ENCODE results near the gene PTH1R. TPM values are rescaled to one million over a fixed set of nuclear protein-coding genes. Genes with fewer than 3 reads are reported as not detected.

The PTH1R gene
- polyA plus RNA-seq, 4 donors = 0.67 to 45.8 (median 3.5) TPM

GRCh38 chr3:46905661-46906451 lies 28.3 kb downstream of the PTH1R start:
- no peak overlapping the region for H3K4me3 ChIP-seq (ENCODE audit: low read depth in 1 of 3, low read length in 3 of 3)
- DNase-seq (no peak), FAIRE-seq (no peak)
- H3K36me3 ChIP-seq (ENCODE audit: control insufficient read depth in 3 of 3, insufficient read depth in 2 of 3, low read depth in 1 of 3, low read length in 3 of 3) = peaks cover 0 to 2% (median 0%) of the 10 kb centered on the region in 3 donors
- H3K4me1 ChIP-seq (ENCODE audit: control insufficient read depth in 3 of 3, insufficient read depth in 2 of 3, low read depth in 1 of 3, low read length in 2 of 3) = peaks cover 0 to 10% (median 0%) of the 10 kb centered on the region in 3 donors
- 87 to 89% (median 88%) methylated on average over 11 of the region's 11 CpGs for WGBS, 3 donors
- no peaks in the 10 kb centered on the region for H3K27me3 ChIP-seq (ENCODE audit: control insufficient read depth in 3 of 3, insufficient read depth in 3 of 3, low read length in 3 of 3)
- H3K27ac ChIP-seq (ENCODE audit: low read depth in 1 of 3, low read length in 2 of 3) = no peak overlapping the region
- no peaks in the 10 kb centered on the region for H3K9me3 ChIP-seq (ENCODE audit: control insufficient read depth in 2 of 2, insufficient read depth in 1 of 2, low read depth in 1 of 2, low read length in 1 of 2)

- WGBS, 3 donors = 72 to 84% (median 78%) methylated on average over 4 of the region's 4 CpGs
- H3K27ac ChIP-seq (ENCODE audit: low read depth in 1 of 3, low read length in 2 of 3) = no peak overlapping the region
- H3K4me3 ChIP-seq (ENCODE audit: low read depth in 1 of 3, low read length in 3 of 3) = no peak overlapping the region
- FAIRE-seq (no peak), DNase-seq (no peak)
- H3K4me1 ChIP-seq (ENCODE audit: control insufficient read depth in 3 of 3, insufficient read depth in 2 of 3, low read depth in 1 of 3, low read length in 2 of 3) = peaks cover 0 to 10% (median 0%) of the 10 kb centered on the region in 3 donors
- H3K36me3 ChIP-seq (ENCODE audit: control insufficient read depth in 3 of 3, insufficient read depth in 2 of 3, low read depth in 1 of 3, low read length in 3 of 3) = peaks cover 0 to 2% (median 0%) of the 10 kb centered on the region in 3 donors
- H3K27me3 ChIP-seq (ENCODE audit: control insufficient read depth in 3 of 3, insufficient read depth in 3 of 3, low read length in 3 of 3) = no peaks in the 10 kb centered on the region
- H3K9me3 ChIP-seq (ENCODE audit: control insufficient read depth in 2 of 2, insufficient read depth in 1 of 2, low read depth in 1 of 2, low read length in 1 of 2) = no peaks in the 10 kb centered on the region
Observed at GRCh38 chr3:46906471-46907058, 29.0 kb downstream of the PTH1R start.

DNA sequence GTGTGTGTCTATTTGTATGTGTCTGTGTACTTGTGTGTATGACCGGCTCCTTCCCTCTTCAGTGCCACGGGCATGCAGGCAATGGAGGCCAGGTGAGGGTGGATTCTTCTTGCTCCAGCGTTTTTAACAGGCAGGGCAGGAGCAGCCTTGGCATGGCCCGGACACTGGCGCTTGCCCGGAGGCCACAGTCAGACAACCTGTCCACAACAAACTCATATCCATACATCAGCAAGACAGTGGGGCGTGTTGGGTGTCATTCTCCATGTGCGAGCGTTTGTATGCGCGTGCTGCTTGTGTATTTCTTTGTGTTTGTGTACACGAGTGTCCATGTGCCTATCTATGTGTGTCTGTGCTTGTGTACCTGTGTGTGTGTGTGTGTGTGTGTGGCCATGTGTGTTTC lies 29.8 kb downstream of the PTH1R start:
- 78 to 84% (median 82%) methylated on average over 12 of the region's 12 CpGs for WGBS, 3 donors
- Histone ChIP-seq H3K27me3 (ENCODE audit: control insufficient read depth in 3 of 3, insufficient read depth in 3 of 3, low read length in 3 of 3) (no peaks in the 10 kb centered on the region), H3K9me3 (ENCODE audit: control insufficient read depth in 2 of 2, insufficient read depth in 1 of 2, low read depth in 1 of 2, low read length in 1 of 2) (no peaks in the 10 kb centered on the region), H3K36me3 (ENCODE audit: control insufficient read depth in 3 of 3, insufficient read depth in 2 of 3, low read depth in 1 of 3, low read length in 3 of 3) (peaks cover 0 to 2% (median 0%) of the 10 kb centered on the region in 3 donors), H3K4me3 (ENCODE audit: low read depth in 1 of 3, low read length in 3 of 3) (no peak overlapping the region), H3K27ac (ENCODE audit: low read depth in 1 of 3, low read length in 2 of 3) (no peak overlapping the region), H3K4me1 (ENCODE audit: control insufficient read depth in 3 of 3, insufficient read depth in 2 of 3, low read depth in 1 of 3, low read length in 2 of 3) (peaks cover 0 to 10% (median 0%) of the 10 kb centered on the region in 3 donors)
- DNase-seq (no peak), FAIRE-seq (no peak)

DNA sequence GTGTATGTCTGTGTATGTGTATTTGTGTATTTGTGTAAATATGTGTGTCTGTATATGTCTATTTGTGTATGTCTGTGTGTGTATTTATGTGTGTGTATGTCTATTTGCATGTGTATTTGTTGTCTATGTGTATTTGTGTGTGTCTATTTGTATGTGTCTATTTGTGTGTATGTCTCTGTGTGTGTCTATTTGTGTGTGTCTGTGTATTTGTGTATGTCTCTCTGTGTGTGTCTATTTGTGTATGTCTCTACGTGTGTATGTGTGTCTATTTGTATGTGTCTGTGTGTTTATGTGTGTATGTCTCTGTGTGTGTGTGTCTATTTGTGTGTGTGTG lies 30.4 kb downstream of the PTH1R start:
- no peak for DNase-seq
- no peaks in the 10 kb centered on the region for H3K27me3 ChIP-seq (ENCODE audit: control insufficient read depth in 3 of 3, insufficient read depth in 3 of 3, low read length in 3 of 3)
- no peak for FAIRE-seq
- H3K4me3 ChIP-seq (ENCODE audit: low read depth in 1 of 3, low read length in 3 of 3) = no peak overlapping the region
- peaks cover 0 to 2% (median 0%) of the 10 kb centered on the region in 3 donors for H3K36me3 ChIP-seq (ENCODE audit: control insufficient read depth in 3 of 3, insufficient read depth in 2 of 3, low read depth in 1 of 3, low read length in 3 of 3)
- 29 to 58% (median 56%) methylated on average over 1 of the region's 1 CpG for WGBS, 3 donors
- H3K27ac ChIP-seq (ENCODE audit: low read depth in 1 of 3, low read length in 2 of 3) = no peak overlapping the region
- H3K9me3 ChIP-seq (ENCODE audit: control insufficient read depth in 2 of 2, insufficient read depth in 1 of 2, low read depth in 1 of 2, low read length in 1 of 2) = no peaks in the 10 kb centered on the region
- H3K4me1 ChIP-seq (ENCODE audit: control insufficient read depth in 3 of 3, insufficient read depth in 2 of 3, low read depth in 1 of 3, low read length in 2 of 3) = peaks cover 0 to 10% (median 0%) of the 10 kb centered on the region in 3 donors

- Histone ChIP-seq H3K27me3 (ENCODE audit: control insufficient read depth in 3 of 3, insufficient read depth in 3 of 3, low read length in 3 of 3) (no peaks in the 10 kb centered on the region), H3K36me3 (ENCODE audit: control insufficient read depth in 3 of 3, insufficient read depth in 2 of 3, low read depth in 1 of 3, low read length in 3 of 3) (peaks cover 0 to under 1% (median 0%) of the 10 kb centered on the region in 3 donors), H3K4me3 (ENCODE audit: low read depth in 1 of 3, low read length in 3 of 3) (no peak overlapping the region), H3K4me1 (ENCODE audit: control insufficient read depth in 3 of 3, insufficient read depth in 2 of 3, low read depth in 1 of 3, low read length in 2 of 3) (peaks cover 0 to 10% (median 0%) of the 10 kb centered on the region in 3 donors), H3K27ac (ENCODE audit: low read depth in 1 of 3, low read length in 2 of 3) (no peak overlapping the region), H3K9me3 (ENCODE audit: control insufficient read depth in 2 of 2, insufficient read depth in 1 of 2, low read depth in 1 of 2, low read length in 1 of 2) (no peaks in the 10 kb centered on the region)
- no peak for FAIRE-seq
- WGBS, 3 donors = 61 to 66% (median 63%) methylated on average over 24 of the region's 24 CpGs
- DNase-seq = no peak
Observed at GRCh38 chr3:46908294-46908985, 30.9 kb downstream of the PTH1R start.

DNA sequence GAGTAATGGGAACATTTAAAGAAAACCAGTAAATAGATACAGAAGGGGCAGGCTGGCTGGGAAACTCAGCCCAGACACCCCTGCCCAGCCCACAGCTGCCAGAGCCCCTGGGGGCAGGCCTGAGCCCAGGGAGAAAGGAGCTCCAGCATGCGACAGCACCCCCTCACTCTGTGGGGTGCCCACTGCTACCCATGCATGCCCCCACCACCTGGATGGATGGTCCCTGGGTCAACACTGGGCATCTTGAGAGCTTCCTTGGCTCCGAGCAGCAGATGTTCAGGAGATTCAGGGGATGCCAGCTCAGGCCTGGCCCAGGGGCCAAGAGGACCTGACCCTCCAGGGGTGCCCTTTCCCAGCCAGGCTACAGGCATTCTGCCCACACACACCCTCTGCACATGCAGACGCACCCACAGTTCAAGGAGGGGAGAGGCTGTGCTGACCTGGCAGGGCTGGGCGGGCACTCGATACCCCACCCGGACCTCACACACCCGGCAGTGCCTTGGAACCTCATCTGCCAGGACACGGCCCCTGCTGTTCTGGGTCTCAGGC lies 31.5 kb downstream of the PTH1R start:
- Histone ChIP-seq H3K9me3 (ENCODE audit: control insufficient read depth in 2 of 2, insufficient read depth in 1 of 2, low read depth in 1 of 2, low read length in 1 of 2) (no peaks in the 10 kb centered on the region), H3K4me3 (ENCODE audit: low read depth in 1 of 3, low read length in 3 of 3) (no peak overlapping the region), H3K4me1 (ENCODE audit: control insufficient read depth in 3 of 3, insufficient read depth in 2 of 3, low read depth in 1 of 3, low read length in 2 of 3) (peaks cover 0 to 10% (median 0%) of the 10 kb centered on the region in 3 donors), H3K27me3 (ENCODE audit: control insufficient read depth in 3 of 3, insufficient read depth in 3 of 3, low read length in 3 of 3) (no peaks in the 10 kb centered on the region), H3K36me3 (ENCODE audit: control insufficient read depth in 3 of 3, insufficient read depth in 2 of 3, low read depth in 1 of 3, low read length in 3 of 3) (no peaks in the 10 kb centered on the region), H3K27ac (ENCODE audit: low read depth in 1 of 3, low read length in 2 of 3) (no peak overlapping the region)
- whole genome bisulfite sequencing, 3 donors = 18 to 44% (median 35%) methylated on average over 7 to 8 of the region's 8 CpGs
- DNase-seq = no peak
- FAIRE-seq = no peak

DNA sequence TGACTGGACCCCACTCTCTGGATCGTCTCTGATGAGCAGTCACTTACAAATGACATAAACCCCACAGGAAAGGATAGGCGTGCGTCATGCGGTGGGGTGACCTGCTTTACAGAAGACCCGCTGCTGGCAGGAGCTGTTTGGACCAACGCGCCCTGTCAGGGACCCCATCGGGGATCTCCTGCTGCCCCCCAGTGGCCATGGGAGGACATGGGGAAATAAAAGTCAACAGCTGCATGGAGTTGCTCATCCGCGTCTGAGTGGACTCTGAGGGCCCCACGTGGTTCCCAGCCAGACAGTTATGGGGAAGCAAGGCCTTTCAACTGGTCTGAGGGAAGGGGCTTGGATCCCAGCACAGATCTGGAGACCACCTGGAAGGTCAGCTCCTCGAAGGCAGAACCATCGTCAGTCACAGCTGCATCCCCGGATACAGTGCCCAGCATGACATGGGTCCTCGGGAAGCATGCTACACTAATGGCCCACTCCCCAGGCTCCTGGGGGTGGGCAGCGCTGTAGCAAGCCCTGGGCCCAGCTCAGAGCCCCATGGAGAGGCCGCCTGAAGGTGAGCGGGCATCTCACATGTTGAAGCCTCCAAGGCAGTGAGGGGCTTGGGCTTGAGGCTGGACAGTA lies 32.1 kb downstream of the PTH1R start:
- Histone ChIP-seq H3K9me3 (ENCODE audit: control insufficient read depth in 2 of 2, insufficient read depth in 1 of 2, low read depth in 1 of 2, low read length in 1 of 2) (no peaks in the 10 kb centered on the region), H3K36me3 (ENCODE audit: control insufficient read depth in 3 of 3, insufficient read depth in 2 of 3, low read depth in 1 of 3, low read length in 3 of 3) (no peaks in the 10 kb centered on the region), H3K27me3 (ENCODE audit: control insufficient read depth in 3 of 3, insufficient read depth in 3 of 3, low read length in 3 of 3) (no peaks in the 10 kb centered on the region), H3K27ac (ENCODE audit: low read depth in 1 of 3, low read length in 2 of 3) (no peak overlapping the region), H3K4me1 (ENCODE audit: control insufficient read depth in 3 of 3, insufficient read depth in 2 of 3, low read depth in 1 of 3, low read length in 2 of 3) (peaks cover 0 to 10% (median 0%) of the 10 kb centered on the region in 3 donors), H3K4me3 (ENCODE audit: low read depth in 1 of 3, low read length in 3 of 3) (no peak overlapping the region)
- DNase-seq (peak; percentile 75 to 87), FAIRE-seq (no peak)
- 16 to 19% (median 18%) methylated on average over 18 of the region's 18 CpGs for WGBS, 3 donors

GRCh38 chr3:46910166-46910760 lies 32.7 kb downstream of the PTH1R start:
- Histone ChIP-seq H3K4me1 (ENCODE audit: control insufficient read depth in 3 of 3, insufficient read depth in 2 of 3, low read depth in 1 of 3, low read length in 2 of 3) (peaks cover 0 to 10% (median 0%) of the 10 kb centered on the region in 3 donors), H3K27ac (ENCODE audit: low read depth in 1 of 3, low read length in 2 of 3) (no peak overlapping the region), H3K27me3 (ENCODE audit: control insufficient read depth in 3 of 3, insufficient read depth in 3 of 3, low read length in 3 of 3) (no peaks in the 10 kb centered on the region), H3K36me3 (ENCODE audit: control insufficient read depth in 3 of 3, insufficient read depth in 2 of 3, low read depth in 1 of 3, low read length in 3 of 3) (no peaks in the 10 kb centered on the region), H3K4me3 (ENCODE audit: low read depth in 1 of 3, low read length in 3 of 3) (no peak overlapping the region), H3K9me3 (ENCODE audit: control insufficient read depth in 2 of 2, insufficient read depth in 1 of 2, low read depth in 1 of 2, low read length in 1 of 2) (no peaks in the 10 kb centered on the region)
- FAIRE-seq = no peak
- 68 to 78% (median 77%) methylated on average over 6 of the region's 6 CpGs for WGBS, 3 donors
- DNase-seq = no peak

Data from small intestine (tissue), 7 donors.